Stimulated activated CD4-positive, alpha-beta T cell treated with anti-CD3 and anti-CD28 coated beads, Interleukin-4, amount 100 ng/mL, for 24 hours (primary cell): ENCODE data around the gene LRRIQ3.

Experiments used
- DNase-seq: peaks from one replicate; pipeline ENCODE4 v3.0.0-alpha.2; 2020

LRRIQ3 gene

GRCh38 chr1:74107394-74107793 is 90.6 kb downstream of the LRRIQ3 start:
- DNase-seq: no peak

GRCh38 chr1:74091371-74091770 is 106.6 kb downstream of the LRRIQ3 start:
- DNase-seq: no peak

GRCh38 chr1:74083128-74083527 is 114.8 kb downstream of the LRRIQ3 start:
- DNase-seq: no peak

GRCh38 chr1:74065081-74065480 is 132.9 kb downstream of the LRRIQ3 start:
- DNase-seq: no peak

GRCh38 chr1:74057719-74058118 is 140.3 kb downstream of the LRRIQ3 start:
- no peak for DNase-seq

GRCh38 chr1:74053407-74053806 is 144.6 kb downstream of the LRRIQ3 start:
- no peak for DNase-seq

GRCh38 chr1:74050386-74050785 is 147.6 kb downstream of the LRRIQ3 start:
- DNase-seq: no peak

GRCh38 chr1:74038042-74038441 is 159.9 kb downstream of the LRRIQ3 start:
- no peak for DNase-seq

- no peak for DNase-seq
These were observed 185.4 kb downstream of the LRRIQ3 start for GRCh38 chr1:74012583-74012982.

GRCh38 chr1:74011736-74012135 is 186.2 kb downstream of the LRRIQ3 start:
- no peak for DNase-seq

- no peak for DNase-seq
These were observed 187.8 kb downstream of the LRRIQ3 start for GRCh38 chr1:74010206-74010605.

GRCh38 chr1:74005533-74005932 is 192.4 kb downstream of the LRRIQ3 start:
- no peak for DNase-seq

GRCh38 chr1:74003806-74004205 is 194.2 kb downstream of the LRRIQ3 start:
- no peak for DNase-seq

- no peak for DNase-seq
These were observed 199.5 kb downstream of the LRRIQ3 start for GRCh38 chr1:73998348-73998959.

GRCh38 chr1:73980324-73981040 is 217.5 kb downstream of the LRRIQ3 start:
- DNase-seq: no peak

GRCh38 chr1:73979684-73980083 is 218.3 kb downstream of the LRRIQ3 start:
- DNase-seq: no peak

GRCh38 chr1:73978964-73979363 is 219.0 kb downstream of the LRRIQ3 start:
- no peak for DNase-seq
